K562 (cell line): ENCODE results near the gene ZNF8. TPM values are rescaled to one million over a fixed set of nuclear protein-coding genes. Genes with fewer than 3 reads are reported as not detected.

Source experiments
- C11orf30 ChIP-seq: fragments of 450-650 bp; IDR thresholded peaks from 2 replicates; pipeline ENCODE4 v1.6.1; 2016; ENCODE audit warnings: low read depth, mild to moderate bottlenecking
- ETV6 ChIP-seq, 3 experiments: fragments of 150-350 bp in 1 of 3; sonication (generic) in 1 of 3; formaldehyde crosslinking in 1 of 3; IDR thresholded peaks; 2 replicates each; pipeline versions ENCODE4 v1.6.1 to v1.8.0; 2014 to 2022; ENCODE audit warnings: borderline replicate concordance in 2 of 3, low read depth in 2 of 3, antibody characterized with exemption in 1 of 3, low read length in 1 of 3, mild to moderate bottlenecking in 1 of 3, missing genetic modification reagents in 1 of 3
- HNRNPL ChIP-seq: fragments of 200-400 bp; formaldehyde crosslinking; IDR thresholded peaks from 2 replicates; pipeline ENCODE4 v1.6.1; 2017; ENCODE audit warnings: low read depth, mild to moderate bottlenecking, low read length
- L3MBTL2 ChIP-seq: fragments of 450-650 bp; IDR thresholded peaks from 2 replicates; pipeline ENCODE4 v1.6.1; 2016; ENCODE audit warnings: mild to moderate bottlenecking, moderate library complexity
- MLX ChIP-seq, 2 experiments: fragments of 450-650 bp in 1 of 2; sonication (generic) in 1 of 2; formaldehyde crosslinking; conservative IDR thresholded peaks; 2 replicates each; pipeline versions ENCODE4 v1.4.0 to v1.8.1; 2020 to 2022; ENCODE audit warnings: mild to moderate bottlenecking in 1 of 2, missing genetic modification reagents in 1 of 2
- NCOA1 ChIP-seq: fragments of 450-650 bp; IDR thresholded peaks from 2 replicates; pipeline ENCODE4 v1.6.1; 2016; ENCODE audit warnings: low read depth
- RB1 ChIP-seq: fragments of 450-650 bp; IDR thresholded peaks from 2 replicates; pipeline ENCODE4 v1.6.1; 2017; ENCODE audit warnings: low read depth, mild to moderate bottlenecking
- TCFL5 ChIP-seq: fragments of 250-450 bp; sonication (Bioruptor Pico); conservative IDR thresholded peaks from 2 replicates; pipeline ENCODE4 v1.6.1; 2021; ENCODE audit warnings: mild to moderate bottlenecking, moderate library complexity, matching md5 sums
- THRA ChIP-seq: fragments of 450-650 bp; IDR thresholded peaks from 2 replicates; pipeline ENCODE4 v1.6.1; 2017; ENCODE audit warnings: mild to moderate bottlenecking, moderate library complexity
- TRIM25 ChIP-seq: fragments of 450-650 bp; IDR thresholded peaks from 2 replicates; pipeline ENCODE4 v1.7.0; 2016; ENCODE audit warnings: borderline replicate concordance
- XRCC5 ChIP-seq: fragments of 200-400 bp; formaldehyde crosslinking; IDR thresholded peaks from 2 replicates; pipeline ENCODE4 v1.6.1; 2017; ENCODE audit warnings: low read depth, mild to moderate bottlenecking, low read length
- ZNF121 ChIP-seq: sonication (generic); formaldehyde crosslinking; conservative IDR thresholded peaks from 2 replicates; pipeline ENCODE4 v1.8.0; 2022; ENCODE audit warnings: missing genetic modification reagents
- ZNF175 ChIP-seq: fragments of 200-800 bp; sonication (Bioruptor generic); IDR thresholded peaks from 2 replicates; pipeline ENCODE4 v1.6.1; 2016; ENCODE audit warnings: low read depth, mild to moderate bottlenecking, missing genetic modification characterization, missing compliant biosample characterization
- ZNF239 ChIP-seq: fragments of 250-450 bp; sonication (Bioruptor Pico); IDR thresholded peaks from 2 replicates; pipeline ENCODE4 v1.4.0; 2020; ENCODE audit warnings: mild to moderate bottlenecking
- ZNF431 ChIP-seq: sonication (generic); formaldehyde crosslinking; IDR thresholded peaks from 2 replicates; pipeline ENCODE4 v1.8.0; 2022; ENCODE audit warnings: mild to moderate bottlenecking, missing genetic modification reagents
- ZNF583 ChIP-seq: fragments of 250-450 bp; sonication (Bioruptor Pico); IDR thresholded peaks from 2 replicates; pipeline ENCODE4 v1.4.0; 2020
- ZNF639 ChIP-seq, 2 experiments: fragments of 200-800 bp in 1 of 2; sonication (Bioruptor generic) in 1 of 2; sonication (generic) in 1 of 2; formaldehyde crosslinking in 1 of 2; IDR thresholded peaks in 1 of 2; conservative IDR thresholded peaks in 1 of 2; 2 replicates each; pipeline versions ENCODE4 v1.5.0 to v1.6.1; 2016 to 2020; ENCODE audit warnings: missing compliant biosample characterization in 1 of 2, missing genetic modification characterization in 1 of 2, missing genetic modification reagents in 1 of 2
- ZNF764 ChIP-seq: fragments of 250-450 bp; sonication (Bioruptor Pico); IDR thresholded peaks from 2 replicates; pipeline ENCODE4 v1.4.0; 2020; ENCODE audit warnings: low read depth, mild to moderate bottlenecking, moderate library complexity
- ZNF77 ChIP-seq: fragments of 250-450 bp; sonication (Bioruptor Pico); IDR thresholded peaks from 2 replicates; pipeline ENCODE4 v1.5.0; 2020
- ZSCAN32 ChIP-seq: fragments of 450-650 bp; formaldehyde crosslinking; IDR thresholded peaks from 2 replicates; pipeline ENCODE4 v1.4.0; 2020; ENCODE audit warnings: mild to moderate bottlenecking, moderate library complexity
- polyA plus RNA-seq, 8 experiments: library from polyadenylated mRNA; depleted of rRNA in 4 of 8; stranded (reverse) in 5 of 8; unstranded in 3 of 8; fragments of >200 nt; fragmentation: Nextera tagmentation in 2 of 8; fragmentation: Illumina TruSeq in 1 of 8; extraction: Ambion mirVana in 2 of 8; extraction: Trizol in 1 of 8; gene quantifications; 2 replicates each; pipeline versions ENCODE4 v1.2.1 to v1.2.3, GENCODE V29; 2011 to 2014; ENCODE audit warnings: inconsistent platforms in 1 of 8, missing spikeins in 1 of 8
- total RNA-seq, 7 experiments: library from RNA; depleted of rRNA in 6 of 7; stranded (reverse); fragments of >200 nt in 6 of 7; fragmentation: Illumina TruSeq in 2 of 7; extraction: Trizol in 2 of 7; gene quantifications; 2 replicates each; pipeline versions ENCODE4 v1.2.1 to v1.2.3, GENCODE V29; 2011 to 2021; ENCODE audit warnings: low replicate concordance in 1 of 7

Gene ZNF8
- total and polyA plus RNA-seq, 9 of the 15 experiments (the other 6 are each of a cell fraction or from before 2014, with no cell fraction given) = 0.71 to 7.7 (median 4.7) TPM

GRCh38 chr19:58326914-58327726 lies 48.4 kb downstream of the ZNF8 start, which contains the start of gene ZSCAN22 (continued):
- TF ChIP-seq ETV6 (IDR thresholded peaks at IDR 0.05; ENCODE audit: borderline replicate concordance in 1 of 2, low read depth in 2 of 2, low read length in 1 of 2) (no peak; a peak in 1 of 4 replicates), ETV6 (CRISPR knock-in tag; IDR thresholded peaks at IDR 0.05; ENCODE audit: borderline replicate concordance) (no peak), MLX (CRISPR knock-in tag; conservative IDR thresholded peaks at IDR 0.05) (no peak), ZNF431 (CRISPR knock-in tag) (peak; percentile 50; the same call in 1 of the 2 replicates), L3MBTL2 (peak; percentile 64), ZNF239 (CRISPR knock-in tag) (no peak; the same call in none of the 2 replicates), TCFL5 (CRISPR knock-in tag) (no peak), ZNF583 (CRISPR knock-in tag) (peak; percentile 72; the same call in 1 of the 2 replicates), XRCC5 (no peak; the same call in 1 of the 2 replicates), THRA (no peak), TRIM25 (peak; percentile 31; the same call in 1 of the 2 replicates), ZNF77 (no peak), ZNF764 (CRISPR knock-in tag) (no peak), NCOA1 (peak; percentile 99), RB1 (peak; percentile 75), ZNF639 (CRISPR knock-in tag; conservative IDR thresholded peaks at IDR 0.05 in 1 of 2, IDR thresholded peaks at IDR 0.05 in 1 of 2) (peak in 1 of 2 experiments; percentile 94; a peak in 2 of 4 replicates), C11orf30 (peak; percentile 99), ZSCAN32 (CRISPR knock-in tag) (0 out of 2 replicates have a peak, but pooled peaks have one; percentile 40), ZNF121 (no peak), HNRNPL (no peak), ZNF175 (CRISPR knock-in tag) (no peak)
